Kidney (tissue), 14 donors: ENCODE data around the gene TSPYL6. TPM values are rescaled to one million over a fixed set of nuclear protein-coding genes. Genes with fewer than 3 reads are reported as not detected.

Experiments
- DNase-seq, 5 donors: peaks; one replicate each; pipeline ENCODE4 v3.0.0-alpha.2; 2013 to 2020
- FAIRE-seq: peaks from 2 replicates; lab custom pipeline; 2012; peaks lifted over from hg19 to GRCh38; lab: Jason Lieb, UNC
- H3K27ac ChIP-seq, 2 donors: one replicate each; pipeline ENCODE4 v1.7.0; 2013; ENCODE audit warnings: low read depth in 2 of 2, low read length in 2 of 2, inconsistent platforms in 1 of 2
- H3K27me3 ChIP-seq: one replicate; pipeline ENCODE4 v1.7.1; 2013; ENCODE audit warnings: low read length, inconsistent platforms; ENCODE audit not compliant: control insufficient read depth, insufficient read depth
- H3K36me3 ChIP-seq, 3 donors: one replicate each; pipeline versions ENCODE4 v1.7.0 to v1.7.1; 2013; ENCODE audit warnings: low read length in 3 of 3, control low read depth in 1 of 3, inconsistent platforms in 1 of 3; ENCODE audit not compliant: insufficient read depth in 3 of 3, control insufficient read depth in 2 of 3
- H3K4me1 ChIP-seq, 3 donors: one replicate each; pipeline versions ENCODE4 v1.7.0 to v1.7.1; 2013; ENCODE audit warnings: low read length in 3 of 3, inconsistent platforms in 1 of 3, low read depth in 1 of 3; ENCODE audit not compliant: control insufficient read depth in 2 of 3, insufficient read depth in 2 of 3
- H3K4me3 ChIP-seq, 3 donors: one replicate each; pipeline versions ENCODE4 v1.7.0 to v1.8.1; 2013; ENCODE audit warnings: low read length in 3 of 3, control low read depth in 1 of 3, inconsistent platforms in 1 of 3
- H3K9ac ChIP-seq, 3 donors: one replicate each; pipeline versions ENCODE4 v1.7.0 to v1.7.1; 2013; ENCODE audit warnings: low read length in 3 of 3, control low read depth in 1 of 3, inconsistent platforms in 1 of 3
- H3K9me3 ChIP-seq, 3 donors: one replicate each; pipeline versions ENCODE4 v1.7.0 to v1.7.1; 2013; ENCODE audit warnings: low read length in 3 of 3, control low read depth in 1 of 3, inconsistent platforms in 1 of 3; ENCODE audit not compliant: control insufficient read depth in 2 of 3, insufficient read depth in 1 of 3
- intact Hi-C: fragments of 100-400 bp; cut with DNase I; formaldehyde crosslinking; loops from one replicate; pipeline ENCODE4 v1.11.1; 2022
- polyA plus RNA-seq: library from polyadenylated mRNA; stranded (reverse); fragments of 350-450 nt; fragmentation: Illumina TruSeq; extraction: RNeasy Lipid Tissue Mini Kit (QIAGEN cat#74804); gene quantifications from one replicate; pipeline ENCODE4 v1.2.3, GENCODE V29; 2014; ENCODE audit warnings: low read depth, low replicate concordance; ENCODE audit not compliant: insufficient read depth
- total RNA-seq: library from RNA; stranded (reverse); fragmentation: NEBNext Ultra II Directional; extraction: Animal tissue kit (Norgen Biotek cat#: 25700); gene quantifications from one replicate; pipeline ENCODE4 v1.2.1, GENCODE V29; 2021
- TF ChIP-seq, protein P1 (sequence below): IDR thresholded peaks from 3 replicates; pipeline ENCODE4 v1.5.1; 2012; ENCODE audit warnings: mild to moderate bottlenecking, moderate library complexity, borderline replicate concordance; ENCODE audit not compliant: insufficient read depth; ENCODE audit errors: extremely low read depth
- donor health status: control.
- donor health status: control.
- donor health status: control.
- donor health status: control.
- donor health status: control.
- donor health status: DM: yes; HTN: yes; CAD: no.
- donor health status: Normal renal cell carcinoma (clear cell type).

TSPYL6 gene
- total and polyA plus RNA-seq, 2 donors from 2014 or later = not detected

DNA sequence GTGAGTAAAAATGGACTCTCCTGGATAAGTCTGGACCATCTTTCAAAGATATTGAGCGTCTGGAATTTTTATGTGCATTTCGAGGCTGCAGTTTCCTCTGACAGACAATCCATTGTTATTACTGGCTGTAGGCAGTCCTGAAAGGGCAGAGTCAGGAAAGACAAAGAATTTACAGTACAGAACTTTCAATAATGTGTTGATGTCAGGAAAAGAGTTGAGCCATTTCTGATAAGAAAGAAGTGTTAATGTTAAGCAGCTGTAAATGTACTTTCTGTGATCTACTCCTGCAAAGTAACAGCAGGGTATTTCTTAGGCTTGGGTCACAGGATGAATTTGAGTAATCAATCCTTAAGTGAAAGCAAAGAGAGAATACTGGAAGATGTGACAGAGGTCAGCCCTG lies 29.8 kb downstream of the TSPYL6 start:
- DNase-seq = peak in 1 of 5 donors; percentile 9
- Histone ChIP-seq H3K36me3 (no peaks in the 10 kb centered on the region), H3K27ac (no peak overlapping the region), H3K9ac (no peak overlapping the region), H3K4me3 (no peak overlapping the region), H3K4me1 (peaks cover 0 to 3% (median 0%) of the 10 kb centered on the region in 3 donors), H3K27me3 (no peaks in the 10 kb centered on the region), H3K9me3 (no peaks in the 10 kb centered on the region)
- intact Hi-C loops = no loop called here
- FAIRE-seq = no peak
- TF ChIP-seq, protein P1, sequence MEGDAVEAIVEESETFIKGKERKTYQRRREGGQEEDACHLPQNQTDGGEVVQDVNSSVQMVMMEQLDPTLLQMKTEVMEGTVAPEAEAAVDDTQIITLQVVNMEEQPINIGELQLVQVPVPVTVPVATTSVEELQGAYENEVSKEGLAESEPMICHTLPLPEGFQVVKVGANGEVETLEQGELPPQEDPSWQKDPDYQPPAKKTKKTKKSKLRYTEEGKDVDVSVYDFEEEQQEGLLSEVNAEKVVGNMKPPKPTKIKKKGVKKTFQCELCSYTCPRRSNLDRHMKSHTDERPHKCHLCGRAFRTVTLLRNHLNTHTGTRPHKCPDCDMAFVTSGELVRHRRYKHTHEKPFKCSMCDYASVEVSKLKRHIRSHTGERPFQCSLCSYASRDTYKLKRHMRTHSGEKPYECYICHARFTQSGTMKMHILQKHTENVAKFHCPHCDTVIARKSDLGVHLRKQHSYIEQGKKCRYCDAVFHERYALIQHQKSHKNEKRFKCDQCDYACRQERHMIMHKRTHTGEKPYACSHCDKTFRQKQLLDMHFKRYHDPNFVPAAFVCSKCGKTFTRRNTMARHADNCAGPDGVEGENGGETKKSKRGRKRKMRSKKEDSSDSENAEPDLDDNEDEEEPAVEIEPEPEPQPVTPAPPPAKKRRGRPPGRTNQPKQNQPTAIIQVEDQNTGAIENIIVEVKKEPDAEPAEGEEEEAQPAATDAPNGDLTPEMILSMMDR = no peak

DNA sequence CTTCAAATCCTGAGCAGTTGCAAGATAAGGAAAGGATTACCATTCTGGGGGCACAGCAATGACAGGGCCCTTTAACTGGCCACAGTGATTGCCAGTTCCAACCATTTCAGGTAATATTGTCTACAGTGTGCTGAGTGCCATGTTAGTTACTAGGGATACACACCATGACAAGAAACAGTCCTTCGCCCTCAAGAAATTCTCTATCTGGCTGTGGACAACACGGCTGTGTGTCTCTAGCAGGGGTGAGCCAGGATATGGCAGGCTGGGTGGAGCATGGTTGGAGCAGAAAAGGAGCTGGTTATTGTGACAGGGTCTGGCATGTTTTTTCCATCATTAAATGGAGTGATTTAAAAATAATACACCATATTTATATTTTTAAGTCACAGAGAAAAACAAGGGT lies 31.0 kb downstream of the TSPYL6 start:
- no peaks in the 10 kb centered on the region for H3K9me3 ChIP-seq
- DNase-seq = no peak
- H3K36me3 ChIP-seq = no peaks in the 10 kb centered on the region
- intact Hi-C loops = no loop called here
- peaks cover 0 to 3% (median 0%) of the 10 kb centered on the region in 3 donors for H3K4me1 ChIP-seq
- no peak overlapping the region for H3K27ac ChIP-seq
- H3K9ac ChIP-seq = no peak overlapping the region
- no peak overlapping the region for H3K4me3 ChIP-seq
- FAIRE-seq = no peak
- TF ChIP-seq, protein P1 = no peak
- no peaks in the 10 kb centered on the region for H3K27me3 ChIP-seq

DNA sequence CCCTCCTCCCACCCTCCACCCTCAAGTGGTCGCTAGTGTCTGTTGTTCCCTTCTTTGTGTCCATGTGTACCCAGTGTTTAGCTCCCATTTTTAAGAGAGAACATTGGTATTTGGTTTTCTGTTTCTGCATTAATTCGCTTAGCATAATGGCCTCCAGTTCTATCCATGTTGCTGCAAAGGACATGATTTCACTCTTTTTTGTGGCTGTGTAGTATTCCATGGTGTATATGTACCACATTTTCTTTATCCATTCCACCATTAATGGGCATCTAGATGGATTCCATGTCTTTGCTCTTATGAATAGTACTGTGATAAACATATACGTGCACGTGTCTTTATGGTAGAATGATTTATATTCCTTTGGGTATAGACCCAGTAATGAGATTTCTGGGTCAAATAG lies 42.9 kb downstream of the TSPYL6 start:
- no peak for FAIRE-seq
- Histone ChIP-seq H3K27me3 (no peaks in the 10 kb centered on the region), H3K27ac (no peak overlapping the region), H3K9ac (no peak overlapping the region), H3K9me3 (peaks cover 0 to 9% (median 0%) of the 10 kb centered on the region in 3 donors), H3K36me3 (no peaks in the 10 kb centered on the region), H3K4me1 (no peaks in the 10 kb centered on the region), H3K4me3 (no peak overlapping the region)
- TF ChIP-seq, protein P1 = no peak
- intact Hi-C loops = no loop called here
- no peak for DNase-seq

GRCh38 chr2:54212456-54212855 lies 43.6 kb downstream of the TSPYL6 start:
- intact Hi-C loops = no loop called here
- TF ChIP-seq, protein P1 = no peak

More at GRCh38 chr2:54212456-54212855, 43.6 kb downstream of the TSPYL6 start:
- H3K4me1 ChIP-seq = peaks cover 0 to 4% (median 2%) of the 10 kb centered on the region in 3 donors
- H3K4me3 ChIP-seq = no peak overlapping the region
- peaks cover 0 to 9% (median 0%) of the 10 kb centered on the region in 3 donors for H3K9me3 ChIP-seq
- no peaks in the 10 kb centered on the region for H3K36me3 ChIP-seq
- no peak overlapping the region for H3K27ac ChIP-seq
- H3K27me3 ChIP-seq = no peaks in the 10 kb centered on the region
- FAIRE-seq (no peak), DNase-seq (no peak)
- H3K9ac ChIP-seq = no peak overlapping the region
